Skeletal muscle cell (primary cell): ENCODE measurements around the gene HERC2.
"Not testable (repeated sequence)": the region's sequence is repeated elsewhere in the genome, so short reads cannot be mapped to it uniquely, and the experiment has no call there.

Experiments
- DNase-seq: peaks from one replicate; pipeline ENCODE4 v3.0.0-alpha.2; 2010; ENCODE audit warnings: low read depth
- H3K4me3 ChIP-seq: 2 replicates; pipeline ENCODE4 v1.5.1; 2011; ENCODE audit warnings: low read depth, mild to moderate bottlenecking, control low read depth, low read length, moderate library complexity

HERC2 gene

DNA sequence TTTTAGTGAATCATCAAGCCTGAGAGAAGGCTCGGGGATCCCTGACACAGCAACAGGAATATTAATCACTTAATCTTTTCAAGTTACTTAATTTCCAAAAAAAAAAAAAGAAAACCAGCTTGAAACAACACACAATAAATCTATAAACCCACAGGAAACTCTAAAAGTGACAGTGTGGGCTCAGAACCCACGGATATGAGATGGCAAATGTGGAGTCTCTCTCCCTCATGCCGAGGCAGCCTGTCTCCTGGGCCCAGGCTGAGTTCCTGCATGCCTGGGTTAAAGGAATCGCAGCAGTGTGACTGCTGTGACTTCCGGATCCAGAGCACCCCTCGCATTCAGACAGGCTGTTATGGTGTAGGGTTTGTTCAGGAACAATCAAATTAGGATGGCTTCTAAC is 90.2 kb downstream of the HERC2 start:
- not testable (repeated sequence) for DNase-seq, H3K4me3 ChIP-seq

DNA sequence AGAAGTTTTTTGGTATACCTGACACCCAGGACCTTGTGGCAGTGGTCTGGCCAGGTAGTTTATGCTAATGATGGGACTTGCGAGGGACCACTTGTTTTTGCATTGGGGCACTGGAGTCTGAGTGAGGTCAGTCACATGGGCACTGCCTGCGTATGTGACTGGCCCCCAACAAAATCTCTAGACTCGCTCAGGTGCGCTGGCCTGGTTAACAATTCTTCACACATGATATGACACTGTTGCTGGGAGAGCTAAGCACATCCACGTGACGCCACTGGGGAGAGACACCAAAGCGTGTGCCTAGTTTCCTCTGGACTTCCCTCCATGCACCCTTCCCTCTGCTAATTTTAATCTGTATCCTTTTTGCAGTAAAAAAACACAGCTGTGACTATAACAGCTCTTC is 90.6 kb downstream of the HERC2 start:
- H3K4me3 ChIP-seq, DNase-seq: not testable (repeated sequence)

DNA sequence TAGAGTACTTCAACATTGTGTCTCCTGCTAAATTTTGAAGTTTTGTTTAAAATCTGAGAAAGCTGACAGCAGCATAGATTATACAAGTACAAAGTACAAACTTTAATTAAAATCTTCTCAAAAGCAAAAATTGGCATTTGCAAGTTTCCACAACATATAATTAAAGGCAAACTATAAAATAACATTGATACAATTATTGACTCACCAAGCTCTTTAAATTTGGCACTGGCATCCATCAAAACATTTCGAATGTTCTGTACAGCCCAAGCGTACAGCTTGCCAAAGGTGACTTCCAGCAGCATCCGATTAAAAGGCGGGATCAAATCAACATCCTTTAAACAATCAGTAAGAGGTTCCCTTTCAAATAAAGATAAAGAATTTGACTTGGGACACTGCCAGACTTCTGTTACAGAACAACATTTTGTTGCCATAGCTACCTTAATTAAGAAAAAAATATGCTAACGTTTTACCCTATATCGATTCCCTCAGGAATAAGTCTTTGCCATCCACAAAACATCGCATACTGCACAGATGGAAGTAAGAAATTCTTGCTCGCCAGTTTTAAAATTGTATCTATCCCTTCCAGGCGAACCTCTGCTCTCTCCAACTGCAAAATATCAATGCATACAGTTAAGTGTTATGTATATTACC is 92.9 kb downstream of the HERC2 start:
- DNase-seq, H3K4me3 ChIP-seq: not testable (repeated sequence)

DNA sequence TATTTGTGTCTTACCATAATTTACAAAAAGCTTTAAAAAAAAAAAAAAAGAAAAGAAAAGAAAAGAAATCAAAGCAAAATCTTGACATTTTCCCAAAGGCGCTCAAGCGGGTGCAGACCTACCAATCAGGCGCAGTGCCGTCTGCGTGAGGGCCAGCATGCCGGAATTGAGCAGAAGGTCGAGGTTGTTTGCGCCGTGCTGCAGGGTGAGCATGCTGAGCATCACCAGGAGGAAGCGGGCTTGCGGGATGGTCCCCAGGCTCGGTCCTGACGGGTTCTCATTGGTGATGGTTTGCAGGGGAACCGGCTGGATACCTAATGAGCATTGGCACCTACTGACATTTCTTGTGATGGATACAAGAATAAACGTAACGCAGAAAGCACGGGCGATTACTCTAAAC is 93.9 kb downstream of the HERC2 start:
- H3K4me3 ChIP-seq: no peak overlapping the region

DNA sequence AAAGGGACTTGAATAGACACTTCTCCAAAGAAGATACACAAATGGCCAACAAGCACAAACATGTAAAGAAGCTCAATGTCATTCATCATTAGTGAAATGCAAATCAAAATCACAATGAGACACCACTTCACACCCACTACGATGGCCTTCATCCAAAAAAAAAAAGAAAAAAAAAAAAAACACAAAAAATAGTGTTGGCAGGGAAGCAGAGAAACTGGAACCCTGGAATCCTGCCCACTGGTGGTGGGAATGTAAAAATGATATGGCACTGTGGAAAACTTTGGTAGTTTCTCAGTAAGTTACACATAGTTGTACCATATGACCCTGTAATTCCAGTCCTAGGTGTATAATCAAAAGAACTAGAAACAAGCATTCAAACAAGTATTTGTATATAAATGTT is 94.7 kb downstream of the HERC2 start:
- DNase-seq, H3K4me3 ChIP-seq: not testable (repeated sequence)

More for the DNA sequence above, 93.9 kb downstream of the HERC2 start:
- no peak for DNase-seq

DNA sequence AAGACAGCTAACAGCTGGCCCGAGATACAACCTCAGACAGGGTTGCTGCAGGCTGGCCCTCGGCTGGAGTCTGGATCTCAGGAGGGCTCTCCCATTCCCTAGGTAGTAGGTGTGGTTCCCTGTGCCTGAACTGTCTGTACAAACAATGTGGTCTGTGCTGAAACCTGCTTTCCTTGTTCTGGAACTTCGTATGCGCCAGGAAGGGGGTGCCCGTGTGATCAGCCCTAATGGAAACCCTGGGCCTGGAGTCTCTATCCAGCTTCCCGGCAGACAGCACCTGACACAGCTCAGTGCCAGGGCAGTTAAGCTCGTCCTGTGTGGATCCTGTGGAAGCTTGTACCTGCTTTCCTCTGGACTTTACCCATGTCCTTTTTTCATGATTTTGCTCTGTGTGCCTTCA is 99.4 kb downstream of the HERC2 start:
- not testable (repeated sequence) for DNase-seq, H3K4me3 ChIP-seq

DNA sequence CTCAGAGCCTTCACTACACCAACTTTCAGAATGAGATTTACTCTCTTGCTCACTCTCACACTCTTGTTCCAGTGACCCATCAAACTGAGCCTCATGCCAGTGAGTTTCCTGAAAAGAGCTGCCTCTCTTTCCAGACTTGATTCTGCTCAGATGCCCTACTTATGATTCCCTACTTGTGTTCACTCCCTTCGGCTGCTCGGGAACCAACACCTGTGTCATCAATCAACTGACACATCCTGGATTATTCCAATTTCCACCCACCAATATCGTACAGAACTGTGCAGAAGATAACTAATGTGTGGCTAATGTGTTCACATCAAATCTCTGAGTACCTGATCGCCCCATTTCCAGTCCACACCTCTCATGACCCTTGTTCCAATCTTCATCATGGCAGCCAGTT is 100.3 kb downstream of the HERC2 start:
- DNase-seq, H3K4me3 ChIP-seq: not testable (repeated sequence)

DNA sequence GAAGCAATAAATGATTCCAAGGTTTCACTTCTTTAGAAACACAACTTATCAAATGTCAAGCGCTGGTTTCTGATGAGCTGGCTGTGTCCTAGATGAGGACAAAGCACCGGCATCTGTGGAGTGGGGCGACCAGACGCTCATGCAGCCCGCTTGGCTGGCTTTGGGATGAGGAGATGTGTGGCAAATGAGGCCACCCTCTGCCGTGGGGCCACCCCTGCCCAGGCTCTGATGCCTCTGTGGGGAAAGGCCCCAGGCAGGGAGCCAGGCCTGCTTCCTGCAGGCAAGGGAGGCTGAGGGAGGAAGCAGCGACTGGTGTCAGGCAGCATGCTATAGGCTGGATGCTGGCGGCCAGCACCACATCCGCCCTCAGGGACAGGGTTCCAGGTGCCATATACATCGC is 102.9 kb downstream of the HERC2 start:
- DNase-seq: no peak

DNA sequence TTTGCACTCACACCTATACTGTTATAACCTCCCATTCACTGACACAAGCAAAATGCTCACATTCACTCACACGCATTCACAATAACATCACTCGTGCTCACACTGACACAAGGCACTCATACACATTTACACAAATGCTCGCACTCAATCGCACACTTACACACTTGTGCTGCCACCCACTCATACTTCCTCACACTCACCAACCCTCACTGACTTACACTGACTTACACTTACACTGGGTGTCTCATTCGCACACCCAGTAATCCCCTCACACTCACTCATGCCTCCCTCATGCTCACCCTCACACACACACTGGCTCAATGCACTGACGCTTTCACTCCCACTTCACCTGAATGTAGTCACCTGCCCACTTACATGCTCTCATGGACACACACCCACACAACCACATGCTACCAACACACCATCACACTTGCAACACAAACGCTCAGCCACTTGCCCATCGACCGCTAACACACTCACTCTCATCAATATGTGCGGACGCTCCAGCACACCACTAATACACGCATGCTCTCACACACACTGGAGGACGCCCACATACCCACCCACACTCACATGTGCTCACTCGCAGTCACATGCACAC is 104.9 kb downstream of the HERC2 start:
- H3K4me3 ChIP-seq: not testable (repeated sequence)

More for the DNA sequence above, 102.9 kb downstream of the HERC2 start:
- H3K4me3 ChIP-seq: no peak overlapping the region

DNA sequence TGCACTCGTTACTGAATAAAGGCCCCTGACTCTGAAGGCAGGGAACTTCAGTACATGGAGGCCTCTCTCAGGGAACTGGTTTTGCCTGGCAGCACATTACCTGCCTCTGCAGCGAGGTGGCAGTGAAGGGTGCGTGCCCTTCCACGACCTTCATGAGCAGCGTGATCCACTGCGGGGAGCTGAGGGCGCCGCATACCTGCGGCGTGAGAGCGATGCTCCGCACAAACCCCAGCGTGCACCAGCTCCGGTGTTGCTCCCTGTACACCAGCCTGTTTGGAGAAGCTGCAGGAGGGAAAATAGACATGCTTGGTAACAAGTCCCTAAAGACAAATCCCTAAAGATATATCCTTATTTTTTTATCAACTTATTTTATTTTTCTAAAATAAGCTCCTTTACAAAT is 106.5 kb downstream of the HERC2 start:
- H3K4me3 ChIP-seq, DNase-seq: not testable (repeated sequence)

More for the DNA sequence above, 104.9 kb downstream of the HERC2 start:
- not testable (repeated sequence) for DNase-seq

DNA sequence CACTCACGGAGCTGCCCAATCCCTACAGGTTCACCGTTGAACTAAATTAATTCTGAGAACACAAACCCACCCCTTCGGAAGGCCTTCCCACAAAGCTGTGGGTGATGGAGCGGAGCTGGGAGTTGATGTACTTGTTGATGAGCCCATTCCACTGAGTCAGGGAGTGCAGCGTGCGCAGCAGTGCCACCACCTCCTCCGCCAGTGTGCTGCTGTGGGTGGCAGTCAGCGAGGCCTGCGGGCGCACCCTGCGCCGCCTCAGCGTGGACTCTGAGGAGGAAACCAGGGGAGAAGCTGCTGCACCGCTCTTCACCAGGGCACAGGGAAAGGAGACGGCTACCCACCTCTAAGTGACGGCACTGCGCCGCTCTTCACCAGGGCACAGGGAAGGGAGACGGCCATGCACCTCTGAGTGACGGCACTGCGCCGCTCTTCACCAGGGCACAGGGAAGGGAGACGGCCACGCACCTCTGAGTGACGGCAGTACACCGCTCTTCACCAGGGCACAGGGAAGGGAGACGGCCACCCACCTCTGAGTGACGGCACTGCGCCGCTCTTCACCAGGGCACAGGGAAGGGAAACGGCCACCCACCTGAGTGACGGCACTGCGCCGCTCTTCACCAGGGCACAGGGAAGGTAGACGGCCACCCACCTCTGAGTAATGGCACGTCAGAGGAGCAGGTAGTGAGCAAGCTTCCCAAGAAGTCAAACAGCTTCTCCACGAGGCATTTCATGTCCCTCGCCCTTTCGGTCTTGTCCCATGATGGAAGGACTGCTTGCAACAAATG is 107.8 kb downstream of the HERC2 start:
- not testable (repeated sequence) for H3K4me3 ChIP-seq, DNase-seq

DNA sequence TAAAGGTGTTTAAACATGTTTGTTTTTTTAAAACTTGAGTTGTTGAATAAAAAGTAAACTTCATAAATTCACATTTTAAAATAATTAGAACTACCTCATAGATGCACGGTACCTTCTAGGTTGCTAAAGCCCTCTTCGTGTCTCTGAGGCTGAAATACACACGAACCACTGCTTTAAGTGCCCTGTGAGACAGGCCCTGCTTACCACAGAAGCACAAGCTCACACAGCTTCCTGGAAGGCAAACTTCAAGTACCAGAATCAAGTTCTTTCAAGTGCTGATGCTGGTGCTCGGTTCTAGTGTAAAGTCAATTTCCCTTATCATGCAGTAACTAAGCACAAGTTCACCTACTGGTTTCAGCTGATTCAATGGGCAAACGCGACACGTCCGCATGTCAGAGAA is 108.6 kb downstream of the HERC2 start:
- not testable (repeated sequence) for DNase-seq, H3K4me3 ChIP-seq

DNA sequence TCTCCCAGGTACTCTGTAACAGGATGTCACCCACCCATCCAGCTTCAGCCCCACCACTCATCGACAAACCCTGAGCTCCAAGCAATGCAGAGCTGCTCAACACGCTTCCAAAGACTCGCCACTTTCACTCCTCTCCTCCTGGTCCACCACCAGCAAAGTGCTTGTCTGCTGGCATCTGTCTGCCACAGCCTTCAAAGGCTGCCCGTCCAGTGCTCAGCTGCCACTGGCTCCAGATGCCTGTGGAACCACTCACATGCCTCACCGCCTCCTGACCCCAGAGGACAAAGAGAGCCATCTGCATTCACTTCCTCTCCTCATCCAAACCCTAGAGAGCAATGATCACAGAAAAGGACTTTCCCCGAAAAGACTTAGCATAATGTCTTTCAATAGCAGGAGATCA is 113.4 kb downstream of the HERC2 start:
- DNase-seq: no peak
- H3K4me3 ChIP-seq: no peak overlapping the region

DNA sequence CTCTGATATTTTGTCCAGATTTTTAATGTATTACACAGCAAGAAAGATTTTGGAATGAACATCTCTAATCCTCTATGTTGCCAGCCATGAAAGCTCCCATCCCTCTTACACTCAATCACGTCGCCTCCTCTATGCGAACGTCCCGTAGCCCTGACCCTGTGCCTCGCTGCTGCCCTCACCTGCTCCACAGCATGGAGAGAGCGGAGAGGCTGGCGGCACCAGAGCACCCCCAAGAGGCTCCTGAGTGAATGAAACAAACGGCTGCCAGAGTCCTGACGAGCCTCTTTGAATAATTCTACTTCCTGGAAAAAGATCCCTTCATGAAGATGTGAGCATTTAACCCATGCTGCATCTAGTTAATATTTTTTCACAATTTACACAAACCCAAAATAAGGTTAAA is 116.3 kb downstream of the HERC2 start:
- not testable (repeated sequence) for H3K4me3 ChIP-seq, DNase-seq

DNA sequence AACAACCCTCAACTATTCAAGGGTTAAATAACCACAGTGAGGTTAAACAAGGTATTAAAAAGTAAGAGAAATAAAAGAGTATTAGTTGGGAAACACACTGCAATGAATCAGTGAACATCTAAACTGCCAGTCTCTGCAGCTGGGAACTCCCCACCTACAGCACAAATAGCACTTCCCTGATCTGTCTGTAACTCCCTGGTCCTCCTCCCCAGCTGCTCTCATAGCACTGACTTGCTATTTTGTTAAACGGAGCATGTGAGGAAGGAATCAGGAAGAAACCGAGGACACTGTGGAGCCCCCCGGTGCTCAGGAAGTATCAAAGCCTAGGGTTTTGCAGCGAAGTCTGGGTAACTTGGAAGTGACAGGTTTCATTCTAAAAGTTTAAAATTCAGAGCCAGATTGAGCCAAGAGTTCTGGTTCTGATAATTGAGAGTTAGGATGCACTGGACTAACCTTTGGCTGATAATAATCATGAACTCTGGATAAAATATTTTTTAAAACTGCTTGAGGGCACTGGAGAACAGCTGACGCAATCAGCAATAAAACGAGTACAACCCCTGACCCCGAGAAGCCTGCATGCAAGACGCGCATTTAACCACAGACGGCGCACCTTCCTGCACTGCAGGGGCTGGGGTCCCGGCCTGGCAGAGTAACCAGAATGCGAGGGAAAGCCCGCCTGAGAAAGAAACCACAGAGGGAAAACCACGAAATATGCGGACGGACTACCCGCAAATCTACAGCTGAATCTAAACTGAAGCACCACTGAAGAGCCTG is 118.7 kb downstream of the HERC2 start:
- DNase-seq, H3K4me3 ChIP-seq: not testable (repeated sequence)

DNA sequence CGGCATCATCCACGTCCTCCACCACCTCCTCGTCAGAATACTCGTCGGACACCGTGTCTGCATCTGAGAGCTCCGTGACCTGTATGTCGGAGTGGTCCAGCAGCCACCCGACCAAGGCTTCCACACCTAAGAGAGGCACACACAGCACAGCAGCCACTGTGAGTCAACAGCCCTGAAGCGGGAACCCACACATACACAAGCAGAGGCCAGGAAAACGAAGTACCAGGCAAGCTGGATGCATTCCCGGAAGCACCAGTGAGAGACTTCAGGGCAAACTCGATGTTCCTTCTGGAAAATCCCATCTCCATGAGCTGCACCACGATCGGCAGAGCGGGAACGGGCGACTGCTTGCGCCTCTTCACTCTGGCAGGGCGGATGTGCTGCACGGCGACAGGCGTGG is 119.9 kb downstream of the HERC2 start:
- not testable (repeated sequence) for DNase-seq, H3K4me3 ChIP-seq

DNA sequence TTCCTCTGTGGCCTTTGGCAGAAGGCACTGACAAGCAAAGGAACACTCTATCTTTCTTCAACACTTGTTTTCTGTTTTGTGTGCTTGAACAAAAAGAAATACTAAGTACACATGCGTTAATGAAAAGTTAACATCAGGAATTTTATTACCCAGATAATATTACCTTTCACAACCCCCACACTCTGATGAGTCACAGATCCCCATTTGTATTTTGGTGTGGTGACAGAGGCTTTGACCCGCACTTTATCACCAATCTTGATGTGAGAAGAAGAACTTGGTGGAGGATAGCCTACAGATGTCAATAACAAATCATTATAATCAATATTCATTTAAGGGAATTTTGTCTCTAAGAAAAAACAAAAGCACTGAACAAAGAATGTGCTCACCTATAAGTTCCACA is 123.8 kb downstream of the HERC2 start:
- not testable (repeated sequence) for H3K4me3 ChIP-seq, DNase-seq

DNA sequence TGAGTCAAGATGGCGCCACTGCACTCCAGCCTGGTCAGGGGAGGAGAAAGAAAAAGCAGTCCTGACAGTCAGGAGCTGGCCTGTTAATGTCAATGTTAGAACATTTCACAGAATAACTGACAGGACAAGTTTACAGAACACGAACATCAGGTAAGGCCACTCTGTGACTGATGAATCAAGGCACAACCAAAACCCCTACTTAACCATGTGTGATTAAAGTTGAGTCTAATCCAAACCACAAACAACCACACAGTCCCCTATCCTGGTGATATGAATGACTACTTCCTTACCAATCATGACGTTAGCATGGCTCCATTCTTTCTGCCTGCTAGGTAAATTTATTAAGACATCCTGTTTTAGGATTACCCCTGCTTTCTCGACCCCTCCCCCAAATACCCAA is 124.3 kb downstream of the HERC2 start:
- not testable (repeated sequence) for H3K4me3 ChIP-seq, DNase-seq

DNA sequence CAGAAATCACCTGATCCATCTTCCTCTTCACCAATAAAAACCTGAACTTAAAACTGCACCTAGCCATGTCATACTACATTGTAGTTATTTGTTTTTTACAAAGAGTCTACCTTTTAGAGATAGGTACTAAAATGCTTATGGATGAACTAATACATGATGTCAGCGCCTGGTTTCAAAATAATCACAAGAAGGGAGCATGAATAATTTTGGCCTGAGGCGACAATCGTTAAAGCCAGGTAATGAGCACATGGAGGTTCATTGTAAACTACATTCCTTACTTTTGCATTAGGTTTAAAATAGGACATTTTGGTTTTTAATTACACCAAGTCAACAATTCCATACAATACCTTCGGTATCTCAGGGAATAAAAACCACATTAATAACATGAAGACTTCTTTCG is 125.4 kb downstream of the HERC2 start:
- not testable (repeated sequence) for DNase-seq, H3K4me3 ChIP-seq

DNA sequence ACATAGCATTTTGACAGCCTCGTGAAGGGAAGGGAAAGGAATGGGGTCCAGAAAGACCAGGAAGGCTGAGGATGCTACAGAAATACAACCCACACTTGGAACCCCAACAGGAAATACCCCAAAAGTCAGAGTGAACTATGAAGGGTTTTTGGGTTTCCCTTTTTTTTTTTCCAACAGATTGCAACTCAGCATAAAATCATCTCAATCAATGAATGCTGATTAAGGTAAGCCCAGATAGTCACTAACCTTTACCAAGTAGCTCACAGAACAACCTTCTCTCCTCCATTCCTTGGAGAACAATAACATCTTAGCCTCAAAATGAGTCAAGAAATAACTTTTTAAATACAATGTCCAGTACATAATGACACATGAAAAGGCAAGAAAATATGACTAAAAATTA is 129.2 kb downstream of the HERC2 start:
- no peak overlapping the region for H3K4me3 ChIP-seq
- DNase-seq: no peak
